ENCODE data around the gene ADAM8.
"Not testable (repeated sequence)": the region's sequence is repeated elsewhere in the genome, so short reads cannot be mapped to it uniquely, and the experiment has no call there.

Gene ADAM8

GRCh38 chr10:133246236-133246626 lies 30.4 kb downstream of the ADAM8 start:
- DNase-seq, result no peak
- no peaks in the 10 kb centered on the region for H3K36me3 Mint-ChIP-seq (ENCODE audit: low read depth)
- peaks cover 22% of the 10 kb centered on the region for H3K27me3 Mint-ChIP-seq
- H3K4me1 Mint-ChIP-seq (ENCODE audit: low read depth), result peaks cover 7% of the 10 kb centered on the region
- H3K4me3 Mint-ChIP-seq, result no peak overlapping the region
- no peak overlapping the region for H3K27ac Mint-ChIP-seq
- H3K9me3 Mint-ChIP-seq, result no peaks in the 10 kb centered on the region

GRCh38 chr10:133245439-133246235 lies 31.0 kb downstream of the ADAM8 start:
- H3K36me3 Mint-ChIP-seq (ENCODE audit: low read depth), result no peaks in the 10 kb centered on the region
- peaks cover 13% of the 10 kb centered on the region for H3K4me1 Mint-ChIP-seq (ENCODE audit: low read depth)
- H3K4me3 Mint-ChIP-seq, result no peak overlapping the region
- no peaks in the 10 kb centered on the region for H3K9me3 Mint-ChIP-seq
- no peak for DNase-seq
- no peak overlapping the region for H3K27ac Mint-ChIP-seq
- peaks cover 28% of the 10 kb centered on the region for H3K27me3 Mint-ChIP-seq

GRCh38 chr10:133243593-133243992 lies 33.1 kb downstream of the ADAM8 start:
- peaks cover 15% of the 10 kb centered on the region for H3K4me1 Mint-ChIP-seq (ENCODE audit: low read depth)
- no peak overlapping the region for H3K4me3 Mint-ChIP-seq
- no peaks in the 10 kb centered on the region for H3K36me3 Mint-ChIP-seq (ENCODE audit: low read depth)
- no peaks in the 10 kb centered on the region for H3K9me3 Mint-ChIP-seq
- no peak for DNase-seq
- H3K27me3 Mint-ChIP-seq, result peaks cover 44% of the 10 kb centered on the region
- no peak overlapping the region for H3K27ac Mint-ChIP-seq

GRCh38 chr10:133242611-133243356 lies 33.9 kb downstream of the ADAM8 start:
- peaks cover 16% of the 10 kb centered on the region for H3K4me1 Mint-ChIP-seq (ENCODE audit: low read depth)
- no peaks in the 10 kb centered on the region for H3K36me3 Mint-ChIP-seq (ENCODE audit: low read depth)
- no peak overlapping the region for H3K27ac Mint-ChIP-seq
- no peaks in the 10 kb centered on the region for H3K9me3 Mint-ChIP-seq
- DNase-seq, result no peak
- no peak overlapping the region for H3K4me3 Mint-ChIP-seq
- peaks cover 49% of the 10 kb centered on the region for H3K27me3 Mint-ChIP-seq

- H3K36me3 Mint-ChIP-seq (ENCODE audit: low read depth), result no peaks in the 10 kb centered on the region
- H3K27ac Mint-ChIP-seq, result no peak overlapping the region
- DNase-seq, result no peak
- peaks cover 53% of the 10 kb centered on the region for H3K27me3 Mint-ChIP-seq
- H3K4me1 Mint-ChIP-seq (ENCODE audit: low read depth), result peaks cover 16% of the 10 kb centered on the region
- no peaks in the 10 kb centered on the region for H3K9me3 Mint-ChIP-seq
- peak overlapping the region; percentile 65 for H3K4me3 Mint-ChIP-seq
Observed at GRCh38 chr10:133241501-133242205, 35.0 kb downstream of the ADAM8 start.

GRCh38 chr10:133239990-133240389 lies 36.7 kb downstream of the ADAM8 start:
- H3K4me3 Mint-ChIP-seq, result no peak overlapping the region
- H3K27ac Mint-ChIP-seq, result no peak overlapping the region
- H3K4me1 Mint-ChIP-seq (ENCODE audit: low read depth), result peaks cover 20% of the 10 kb centered on the region
- DNase-seq, result no peak
- no peaks in the 10 kb centered on the region for H3K9me3 Mint-ChIP-seq
- peaks cover 60% of the 10 kb centered on the region for H3K27me3 Mint-ChIP-seq
- no peaks in the 10 kb centered on the region for H3K36me3 Mint-ChIP-seq (ENCODE audit: low read depth)

GRCh38 chr10:133238466-133238804 lies 38.2 kb downstream of the ADAM8 start:
- Mint-ChIP-seq H3K27ac (no peak overlapping the region), H3K9me3 (no peaks in the 10 kb centered on the region), H3K27me3 (peaks cover 71% of the 10 kb centered on the region)

GRCh38 chr10:133237588-133238465 lies 38.8 kb downstream of the ADAM8 start, which contains the start of gene VENTX:
Gene VENTX, plus strand, starts transcription at chr10:133237855. Its CDS starts 60 bp downstream, at chr10:133237915.
- H3K4me3 Mint-ChIP-seq, result no peak within 1 kb of the TSS
- no peak within 1 kb of the TSS for H3K27ac Mint-ChIP-seq
- H3K9me3 Mint-ChIP-seq, result no peaks in the 10 kb centered on the region
- H3K4me1 Mint-ChIP-seq (ENCODE audit: low read depth), result peaks cover 23% of the 10 kb centered on the region
- H3K27me3 Mint-ChIP-seq, result peaks cover 73% of the 10 kb centered on the region
- no peak for DNase-seq
- no peaks in the 10 kb centered on the region for H3K36me3 Mint-ChIP-seq (ENCODE audit: low read depth)

More at GRCh38 chr10:133238466-133238804, 38.2 kb downstream of the ADAM8 start:
- H3K4me1 Mint-ChIP-seq (ENCODE audit: low read depth), result peaks cover 23% of the 10 kb centered on the region
- H3K36me3 Mint-ChIP-seq (ENCODE audit: low read depth), result no peaks in the 10 kb centered on the region
- H3K4me3 Mint-ChIP-seq, result no peak overlapping the region
- DNase-seq, result no peak

GRCh38 chr10:133237241-133237587 lies 39.5 kb downstream of the ADAM8 start:
- peaks cover 23% of the 10 kb centered on the region for H3K4me1 Mint-ChIP-seq (ENCODE audit: low read depth)
- H3K36me3 Mint-ChIP-seq (ENCODE audit: low read depth), result no peaks in the 10 kb centered on the region
- H3K27me3 Mint-ChIP-seq, result peaks cover 73% of the 10 kb centered on the region
- no peak for DNase-seq
- no peak overlapping the region for H3K4me3 Mint-ChIP-seq
- no peak overlapping the region for H3K27ac Mint-ChIP-seq
- no peaks in the 10 kb centered on the region for H3K9me3 Mint-ChIP-seq

- no peak for DNase-seq
- Mint-ChIP-seq H3K36me3 (ENCODE audit: low read depth) (no peaks in the 10 kb centered on the region), H3K4me3 (no peak overlapping the region), H3K27me3 (peaks cover 73% of the 10 kb centered on the region), H3K9me3 (no peaks in the 10 kb centered on the region), H3K4me1 (ENCODE audit: low read depth) (peaks cover 19% of the 10 kb centered on the region), H3K27ac (no peak overlapping the region)
Observed at GRCh38 chr10:133236401-133237240, 40.0 kb downstream of the ADAM8 start.

GRCh38 chr10:133235932-133236331 lies 40.7 kb downstream of the ADAM8 start:
- H3K4me1 Mint-ChIP-seq (ENCODE audit: low read depth), result peaks cover 14% of the 10 kb centered on the region
- H3K4me3 Mint-ChIP-seq, result no peak overlapping the region
- peaks cover 72% of the 10 kb centered on the region for H3K27me3 Mint-ChIP-seq
- H3K9me3 Mint-ChIP-seq, result no peaks in the 10 kb centered on the region
- H3K36me3 Mint-ChIP-seq (ENCODE audit: low read depth), result no peaks in the 10 kb centered on the region
- DNase-seq, result no peak
- no peak overlapping the region for H3K27ac Mint-ChIP-seq

GRCh38 chr10:133235265-133235855 lies 41.3 kb downstream of the ADAM8 start:
- Mint-ChIP-seq H3K36me3 (ENCODE audit: low read depth) (no peaks in the 10 kb centered on the region), H3K4me3 (peak overlapping the region; percentile 43), H3K27ac (no peak overlapping the region), H3K4me1 (ENCODE audit: low read depth) (peaks cover 11% of the 10 kb centered on the region), H3K9me3 (no peaks in the 10 kb centered on the region), H3K27me3 (peaks cover 70% of the 10 kb centered on the region)
- no peak for DNase-seq

- not testable (repeated sequence) for H3K27ac Mint-ChIP-seq; H3K9me3 Mint-ChIP-seq; DNase-seq; H3K36me3 Mint-ChIP-seq (ENCODE audit: low read depth)
- Mint-ChIP-seq H3K4me1 (ENCODE audit: low read depth) (peaks cover 11% of the 10 kb centered on the region), H3K4me3 (peak overlapping the region; percentile 43), H3K27me3 (peaks cover 66% of the 10 kb centered on the region)
Observed at GRCh38 chr10:133234796-133235195, 41.9 kb downstream of the ADAM8 start.
